GM18517 (cell line): Measurements from ENCODE around the gene RNF17.

ENCODE experiments used
- ATAC-seq: cut with Tn5 transposase; IDR thresholded peaks from one replicate; pipeline ENCODE4 v1.9.1; 2021; ENCODE audit warnings: mild to moderate bottlenecking, moderate library complexity; ENCODE audit not compliant: unreplicated experiment

The RNF17 gene

GRCh38 chr13:24858953-24859352 lies 95.0 kb downstream of the RNF17 start:
- ATAC-seq = no peak

GRCh38 chr13:24860770-24861169 lies 96.8 kb downstream of the RNF17 start:
- ATAC-seq = no peak

- no peak for ATAC-seq
Measured at GRCh38 chr13:24861617-24862362, 97.8 kb downstream of the RNF17 start.

GRCh38 chr13:24863748-24864540 lies 100.0 kb downstream of the RNF17 start:
- ATAC-seq = no peak

- no peak for ATAC-seq
Measured at GRCh38 chr13:24864579-24864978, 100.6 kb downstream of the RNF17 start.

GRCh38 chr13:24865163-24865953 lies 101.4 kb downstream of the RNF17 start:
- no peak for ATAC-seq

GRCh38 chr13:24866488-24866887 lies 102.5 kb downstream of the RNF17 start:
- ATAC-seq = no peak

- no peak for ATAC-seq
Measured at GRCh38 chr13:24868874-24869273, 104.9 kb downstream of the RNF17 start.

- ATAC-seq = no peak
Measured at GRCh38 chr13:24870380-24870760, 106.4 kb downstream of the RNF17 start.

- ATAC-seq = no peak
Measured at GRCh38 chr13:24875566-24875965, 111.6 kb downstream of the RNF17 start.

- no peak for ATAC-seq
Measured at GRCh38 chr13:24877531-24877930, 113.6 kb downstream of the RNF17 start.

GRCh38 chr13:24878340-24878739 lies 114.4 kb downstream of the RNF17 start:
- ATAC-seq = no peak

GRCh38 chr13:24882665-24883064 lies 118.7 kb downstream of the RNF17 start:
- no peak for ATAC-seq

- ATAC-seq = no peak
Measured at GRCh38 chr13:24887759-24888158, 123.8 kb downstream of the RNF17 start.

GRCh38 chr13:24888291-24888931 lies 124.4 kb downstream of the RNF17 start:
- ATAC-seq = no peak

- ATAC-seq = no peak
Measured at GRCh38 chr13:24890256-24890655, 126.3 kb downstream of the RNF17 start.

- no peak for ATAC-seq
Measured at GRCh38 chr13:24891476-24892108, 127.6 kb downstream of the RNF17 start.

GRCh38 chr13:24892829-24893228 lies 128.9 kb downstream of the RNF17 start:
- ATAC-seq = no peak

GRCh38 chr13:24893863-24894262 lies 129.9 kb downstream of the RNF17 start:
- no peak for ATAC-seq

- ATAC-seq = no peak
Measured at GRCh38 chr13:24894277-24894971, 130.5 kb downstream of the RNF17 start.
